ENCODE data around the gene PLA2G2F. TPM values are rescaled to one million over a fixed set of nuclear protein-coding genes. Genes with fewer than 3 reads are reported as not detected.

PLA2G2F gene
- total and polyA plus RNA-seq, 10 of the 15 experiments (the other 5 are each of a cell fraction or from before 2014, with no cell fraction given) = 0.03 TPM; not detected in 9

- no peak overlapping the region for H2AFZ ChIP-seq (ENCODE audit: control insufficient read depth, low read depth, low read length)
- no peak overlapping the region for H3K4me3 ChIP-seq
- CTCF ChIA-PET = interaction anchor here (0.5 to 8.9 kb wide), 2 partner anchors 9 to 55 kb away, joined by 4 to 181 read pairs; no protein-coding TSS in a partner anchor
- no peaks in the 10 kb centered on the region for H3K79me2 ChIP-seq (ENCODE audit: control insufficient read depth, insufficient read depth, low read length)
- in situ Hi-C loops (cut with MboI) (no loop called here), intact Hi-C loops (cut with micrococcal nuclease; ENCODE audit: unreplicated experiment) (no loop called here)
- no peaks in the 10 kb centered on the region for H3K9me3 ChIP-seq (replicated peaks; ENCODE audit: control insufficient read depth, insufficient read depth, low read length)
- no peak overlapping the region for H3K27ac ChIP-seq (ENCODE audit: control insufficient read depth, insufficient read depth)
- POLR2A ChIA-PET = no interaction called here
- H3K27me3 ChIP-seq (replicated peaks in 1 of 2; ENCODE audit: control insufficient read depth in 2 of 2, insufficient read depth in 2 of 2, low read length in 1 of 2) = no peaks in the 10 kb centered on the region; a peak in 2 of 4 replicates
- H3K4me1 ChIP-seq (ENCODE audit: control insufficient read depth, insufficient read depth, low read length) = no peaks in the 10 kb centered on the region
- no peak overlapping the region for H3K4me2 ChIP-seq (ENCODE audit: control insufficient read depth, insufficient read depth)
- H3K36me3 ChIP-seq (ENCODE audit: control insufficient read depth in 2 of 2, insufficient read depth in 2 of 2, low read length in 1 of 2) = no peaks in the 10 kb centered on the region
- FAIRE-seq = no peak
- SMC1A ChIA-PET (ENCODE audit: uncharacterized antibody, unreplicated experiment) = interaction anchor here (1.6 kb wide), 1 partner anchor 56 kb away, joined by 4 read pairs; no protein-coding TSS in a partner anchor
- no peaks in the 10 kb centered on the region for H4K20me1 ChIP-seq (ENCODE audit: control insufficient read depth, insufficient read depth)
- no peak for DNase-seq (ENCODE audit: low read depth, low spot score)
- no peak for ATAC-seq
- no TSS peak for BruUV-seq (replicated peaks)
- H3K9ac ChIP-seq (ENCODE audit: control insufficient read depth, insufficient read depth, low read length) = no peak overlapping the region
- RAD21 ChIA-PET (ENCODE audit: unreplicated experiment) = interaction anchor here (1.9 kb wide), 1 partner anchor 56 kb away, joined by 6 read pairs; no protein-coding TSS in a partner anchor
- WGBS (ENCODE audit: insufficient coverage, insufficient replicate concordance, low lambda C conversion rate, missing lambda C conversion rate) = 8% methylated on average over 5 of the region's 5 CpGs
- TF ChIP-seq EP300 (IDR thresholded peaks at IDR 0.05; ENCODE audit: borderline replicate concordance in 1 of 2, control insufficient read depth in 1 of 2, low read depth in 2 of 2, low read length in 2 of 2) = no peak
- no peak for TF ChIP-seq WRNIP1 (IDR thresholded peaks at IDR 0.05; ENCODE audit: borderline replicate concordance, low read depth, low read length)
- TF ChIP-seq CEBPZ (IDR thresholded peaks at IDR 0.05; ENCODE audit: low read depth, low read length) = no peak
- no peak for TF ChIP-seq E4F1 (IDR thresholded peaks at IDR 0.05; ENCODE audit: borderline replicate concordance, partially characterized antibody)
- TF ChIP-seq RELB (IDR thresholded peaks at IDR 0.05; ENCODE audit: low read depth) = no peak
- TF ChIP-seq SIN3A (IDR thresholded peaks at IDR 0.05; ENCODE audit: low read depth, low read length) = no peak
- no peak for TF ChIP-seq CUX1 (IDR thresholded peaks at IDR 0.05; ENCODE audit: insufficient replicate concordance, low read depth, low read length)
Measured at GRCh38 chr1:20095564-20096434, 43.3 kb upstream of the PLA2G2F start.

Data from GM12878 (cell line).